IPS-18c (cell line): ENCODE data around the gene CECR2.
A peak's percentile ranks its signal among the peaks of the same experiment; 100 is the strongest.

Experiments
- H3K4me3 ChIP-seq: 2 replicates; pipeline ENCODE4 v1.7.0; 2013; ENCODE audit warnings: low read depth, mild to moderate bottlenecking, low read length, moderate library complexity; ENCODE audit not compliant: insufficient read depth
- H3K9me3 ChIP-seq: one replicate; pipeline ENCODE4 v1.6.1; 2013; ENCODE audit warnings: mild to moderate bottlenecking, low read length, moderate library complexity; ENCODE audit not compliant: control insufficient read depth, insufficient read depth

Gene CECR2

DNA sequence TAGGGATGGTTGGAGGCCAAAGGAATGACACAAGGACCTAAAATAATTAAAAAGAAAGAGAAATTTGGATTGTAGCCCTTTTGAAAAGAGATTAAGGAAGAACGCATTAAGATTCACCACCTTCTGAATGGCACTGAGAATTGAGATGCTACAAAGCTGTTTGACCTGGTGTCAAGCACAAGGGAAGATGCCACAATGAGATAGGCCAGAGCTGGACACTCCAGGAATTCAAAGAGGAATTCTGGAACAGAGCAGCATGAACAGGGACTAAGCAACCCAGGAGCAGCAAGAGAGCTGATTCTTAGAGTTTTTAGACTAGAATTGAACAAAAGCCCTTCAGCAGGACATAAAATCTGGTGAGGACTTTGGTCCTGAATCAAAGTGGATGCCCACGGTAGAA, 11.6 kb upstream of the CECR2 start:
- no peak overlapping the region for H3K4me3 ChIP-seq
- peaks cover 2% of the 10 kb centered on the region for H3K9me3 ChIP-seq

DNA sequence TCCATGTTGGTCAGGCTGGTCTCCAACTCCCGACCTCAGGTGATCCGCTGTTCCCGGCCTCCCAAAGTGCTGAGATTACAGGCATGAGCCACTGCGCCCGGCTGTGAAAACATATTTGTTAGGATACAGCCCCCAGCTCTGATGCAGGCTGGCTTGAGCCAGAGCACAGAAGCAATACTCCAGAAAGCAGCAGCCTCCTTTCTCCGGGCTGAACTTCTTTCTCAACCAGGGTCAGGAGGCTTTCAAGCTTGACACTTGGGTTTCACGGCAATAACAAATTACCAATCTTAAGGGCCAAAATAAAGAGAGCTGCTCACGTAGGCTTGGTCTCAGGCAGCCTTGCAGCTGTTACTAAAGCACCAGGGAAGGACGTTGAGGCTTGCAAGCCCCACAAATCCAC, 10.8 kb upstream of the CECR2 start:
- no peak overlapping the region for H3K4me3 ChIP-seq
- H3K9me3 ChIP-seq, result no peaks in the 10 kb centered on the region

DNA sequence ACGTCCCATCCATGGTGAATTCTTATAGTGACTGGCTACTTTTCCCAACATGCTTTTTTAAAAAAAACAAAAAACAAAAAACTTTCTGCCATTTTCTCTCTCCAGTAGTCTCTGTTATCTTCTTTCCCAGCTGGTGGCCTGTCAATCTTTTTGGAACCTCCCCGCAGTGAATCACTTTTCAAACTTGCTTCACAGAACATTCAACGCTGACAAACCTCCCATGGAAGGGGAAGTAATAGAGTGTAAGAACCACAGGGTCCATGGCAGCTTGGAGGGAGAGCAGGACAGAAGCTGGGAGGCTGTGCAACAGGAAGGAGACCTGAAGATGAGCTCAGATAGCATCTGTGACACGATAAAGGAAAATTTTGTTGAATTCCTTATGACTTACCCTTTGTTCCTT, 9.8 kb upstream of the CECR2 start:
- Histone ChIP-seq H3K9me3 (no peaks in the 10 kb centered on the region), H3K4me3 (no peak overlapping the region)

DNA sequence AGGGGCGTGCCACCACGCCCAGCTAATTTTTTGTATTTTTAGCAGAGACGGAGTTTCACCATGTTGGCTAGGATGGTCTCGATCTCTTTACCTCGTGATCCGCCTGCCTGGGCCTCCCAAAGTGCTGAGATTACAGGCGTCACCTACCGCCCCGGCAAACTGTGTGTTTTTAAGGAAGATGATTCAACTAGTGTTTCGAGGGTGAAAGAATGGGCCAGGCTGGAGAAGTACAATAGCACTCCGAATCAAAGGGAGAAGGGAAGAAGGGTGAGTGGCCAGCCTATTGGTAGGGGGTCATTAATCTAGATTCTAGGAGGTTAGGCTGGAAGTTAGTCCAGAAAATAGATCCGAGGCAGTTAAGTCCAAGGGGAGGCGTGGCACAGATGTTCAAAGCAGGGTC, 2.9 kb upstream of the CECR2 start:
- Histone ChIP-seq H3K9me3 (no peaks in the 10 kb centered on the region), H3K4me3 (peak overlapping the region; percentile 15; the same call in 1 of the 2 replicates)

DNA sequence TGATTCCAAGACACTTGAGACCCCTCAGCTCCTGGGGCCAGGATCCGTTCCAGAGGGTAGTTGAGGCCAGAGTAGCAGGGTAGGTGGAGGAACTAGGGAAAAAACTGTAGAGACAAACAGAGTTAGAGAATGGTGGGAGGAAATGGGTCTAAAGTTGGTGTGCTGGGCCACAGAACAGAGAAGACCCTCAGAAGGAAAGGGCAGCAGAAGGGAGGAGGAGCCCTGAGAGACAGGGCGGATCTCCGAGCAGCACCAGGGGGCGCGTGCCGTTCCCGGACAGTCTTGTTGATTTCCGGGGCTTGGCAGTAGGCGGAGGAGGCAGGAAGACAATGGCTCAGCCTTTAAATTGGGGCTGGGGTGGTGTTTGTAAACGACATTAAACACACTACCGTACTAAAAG, 2.4 kb upstream of the CECR2 start:
- Histone ChIP-seq H3K4me3 (peak overlapping the region; percentile 89; the same call in 1 of the 2 replicates), H3K9me3 (no peaks in the 10 kb centered on the region)

DNA sequence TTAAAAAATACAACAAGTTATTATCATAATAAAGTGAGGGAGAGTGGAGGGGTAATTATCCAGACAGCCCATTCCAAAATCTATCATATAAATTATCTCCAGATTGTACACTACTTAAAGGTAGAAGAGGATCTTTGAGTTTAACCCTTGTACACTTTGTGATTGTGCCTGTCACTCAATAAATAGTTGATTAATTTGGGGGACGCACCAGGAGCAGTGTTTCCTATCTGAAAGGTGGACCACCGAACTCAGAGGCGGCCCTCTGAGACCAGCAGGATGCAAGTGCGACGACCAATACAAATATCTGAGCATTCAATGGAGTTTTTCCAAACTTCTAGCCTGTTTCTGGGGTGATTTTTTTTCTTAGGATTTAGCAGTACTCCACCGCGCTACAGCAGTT, 1.1 kb upstream of the CECR2 start:
- Histone ChIP-seq H3K9me3 (no peaks in the 10 kb centered on the region), H3K4me3 (peak overlapping the region; percentile 89)

DNA sequence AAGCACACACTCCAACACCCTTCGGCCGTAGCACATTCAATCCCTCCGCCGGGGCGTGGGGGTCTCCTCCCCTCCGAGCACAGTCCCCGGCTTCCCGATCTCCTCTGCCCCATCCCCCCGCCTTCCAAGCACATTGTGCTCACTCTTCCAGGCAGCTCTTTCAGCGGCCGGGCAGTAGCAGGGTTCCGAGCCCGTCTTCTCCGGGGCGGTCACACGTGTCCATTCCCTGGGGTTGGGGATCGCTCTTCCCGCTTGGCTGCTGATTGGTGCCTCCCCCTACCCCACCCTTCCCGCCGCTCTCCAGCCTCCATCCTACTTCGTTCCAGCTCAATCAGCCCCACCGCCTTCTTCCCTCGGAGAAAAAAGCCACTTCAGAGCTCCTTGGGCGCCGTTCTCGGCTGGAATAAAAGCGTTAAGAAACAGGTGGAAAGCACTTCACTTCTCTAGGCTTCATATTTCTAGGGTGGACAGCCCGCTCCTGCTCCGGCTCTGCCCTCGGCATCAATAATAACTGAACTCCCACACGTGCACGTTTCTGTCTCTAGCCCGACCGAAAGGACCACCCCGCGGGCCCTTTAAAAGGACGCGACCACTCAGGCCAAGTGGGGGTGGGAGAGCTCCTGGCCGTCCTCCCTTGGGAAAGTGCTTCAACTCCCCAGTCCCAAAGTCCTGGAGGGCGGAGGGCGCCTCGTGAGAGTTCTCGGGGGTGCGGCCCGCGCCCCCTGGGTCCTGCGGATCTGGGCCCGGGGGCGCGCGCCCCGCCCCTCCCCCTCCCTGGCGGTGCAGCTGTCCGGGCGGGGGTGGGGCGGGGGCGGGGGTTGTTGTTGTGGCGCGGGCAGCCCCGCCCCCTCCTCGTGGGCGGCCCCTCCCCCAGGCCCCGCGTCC, 464 bp upstream of the CECR2 start:
- Histone ChIP-seq H3K9me3 (no peaks in the 10 kb centered on the region), H3K4me3 (peak overlapping the region; percentile 89)

DNA sequence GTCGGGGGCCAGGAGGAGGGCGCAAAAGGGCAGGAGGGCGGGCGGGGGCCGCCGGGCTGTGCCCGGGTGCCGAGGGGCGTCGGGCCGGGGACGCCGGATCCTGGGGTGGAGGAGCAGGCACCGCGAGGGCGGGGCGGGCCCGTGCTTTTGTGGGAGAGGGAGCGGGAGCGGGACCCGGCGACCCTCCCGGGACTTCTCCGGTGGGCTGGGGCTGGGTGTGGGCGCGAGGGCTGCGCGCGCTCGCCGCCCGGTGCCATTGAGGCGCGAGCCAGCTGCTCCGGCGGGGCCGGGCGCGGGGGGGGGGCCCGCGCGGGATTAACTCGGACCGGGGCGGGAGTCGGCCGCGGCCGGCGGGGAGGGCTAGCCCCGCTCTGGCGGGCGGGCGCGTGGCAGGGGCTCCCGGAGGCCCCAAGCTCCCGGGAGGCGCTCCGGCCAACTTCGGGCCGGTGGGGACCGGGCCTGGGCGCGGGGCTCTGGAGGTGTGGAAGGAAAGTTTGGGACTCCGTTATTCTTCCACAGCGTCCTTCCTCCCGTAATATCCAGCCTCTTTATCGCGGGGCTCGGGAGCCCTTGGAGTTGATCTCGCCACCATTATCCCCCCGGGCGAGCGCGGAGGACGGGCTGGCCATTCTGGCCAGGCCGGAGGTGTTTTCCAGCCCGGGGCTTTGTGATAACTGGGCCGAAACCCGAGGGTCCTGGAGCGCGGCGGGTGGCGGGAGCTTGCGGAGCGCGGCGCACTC, 936 bp downstream of the CECR2 start:
- Histone ChIP-seq H3K9me3 (no peaks in the 10 kb centered on the region), H3K4me3 (peak overlapping the region; percentile 78)

DNA sequence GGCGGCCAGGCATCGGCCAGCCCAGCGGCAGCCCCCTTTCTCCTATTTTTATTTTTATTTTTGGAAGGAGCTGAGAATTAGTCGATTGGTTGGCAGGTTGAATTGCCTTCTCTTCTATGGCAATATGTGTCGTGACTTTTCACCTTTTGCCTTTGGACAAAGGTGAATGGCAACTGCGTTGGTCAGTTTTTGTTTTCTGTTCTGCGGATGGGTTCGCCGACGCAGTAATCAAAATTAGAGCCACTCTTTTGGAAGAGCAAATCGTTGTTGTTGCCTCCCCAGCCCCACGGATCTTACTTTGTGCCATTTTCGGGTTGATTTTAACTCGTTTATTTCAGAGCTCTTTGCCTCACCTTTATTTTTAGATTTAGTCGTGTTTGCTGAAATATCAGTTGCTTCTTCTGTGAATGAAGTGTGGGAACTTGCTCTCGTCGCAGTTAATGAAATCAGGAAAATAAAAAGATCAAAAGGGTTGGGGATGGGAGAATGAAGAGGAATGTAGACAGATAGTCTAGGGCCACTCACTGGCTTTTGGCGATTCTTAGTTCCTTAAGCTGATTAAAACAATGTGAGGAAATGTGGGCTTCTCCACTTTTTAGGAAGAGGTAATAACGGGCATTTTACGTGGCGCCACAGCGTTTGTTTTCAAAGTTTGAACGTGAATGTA, 1.6 kb downstream of the CECR2 start:
- Histone ChIP-seq H3K4me3 (peak overlapping the region; percentile 78), H3K9me3 (no peaks in the 10 kb centered on the region)

DNA sequence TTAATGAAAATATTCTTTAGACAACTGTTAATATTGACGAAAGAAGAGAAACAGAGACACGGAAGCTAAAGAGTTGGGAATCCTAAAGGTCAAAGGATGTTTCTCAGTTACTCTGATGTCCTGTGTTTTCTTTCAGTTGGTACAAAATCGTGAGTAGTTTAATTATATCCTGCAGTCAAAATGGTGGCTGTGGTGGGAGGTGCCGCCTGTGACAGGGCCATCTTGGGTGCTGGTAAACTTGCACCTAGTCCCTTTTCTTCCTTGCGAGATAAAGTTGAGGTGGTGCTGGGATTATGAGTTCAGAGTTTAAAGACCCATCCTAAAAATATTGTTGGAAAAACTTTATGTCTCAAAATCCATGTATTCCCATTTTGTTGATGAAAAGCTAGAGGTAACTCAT, 2.2 kb downstream of the CECR2 start:
- peak overlapping the region; percentile 78 for H3K4me3 ChIP-seq
- no peaks in the 10 kb centered on the region for H3K9me3 ChIP-seq

DNA sequence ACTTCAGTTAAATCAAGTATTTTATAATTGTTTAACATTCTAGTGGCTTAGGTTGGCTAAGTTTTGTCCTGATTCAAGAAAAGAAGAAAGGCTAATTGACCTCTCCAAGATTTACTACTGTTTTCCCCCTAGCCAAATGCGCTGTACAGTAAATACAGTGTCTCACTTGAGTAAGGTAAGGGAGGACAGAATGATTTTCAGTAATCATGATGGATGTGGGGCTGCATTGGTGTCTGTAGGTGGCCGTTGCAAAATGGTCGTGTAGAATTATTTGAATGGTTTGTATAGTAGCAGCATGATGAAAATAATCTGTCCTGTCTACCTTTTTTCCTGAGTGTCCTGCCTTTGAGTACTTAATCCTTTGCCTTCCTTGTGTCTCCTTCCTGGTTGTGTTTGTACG, 4.6 kb downstream of the CECR2 start:
- H3K9me3 ChIP-seq, result no peaks in the 10 kb centered on the region
- H3K4me3 ChIP-seq, result no peak overlapping the region

DNA sequence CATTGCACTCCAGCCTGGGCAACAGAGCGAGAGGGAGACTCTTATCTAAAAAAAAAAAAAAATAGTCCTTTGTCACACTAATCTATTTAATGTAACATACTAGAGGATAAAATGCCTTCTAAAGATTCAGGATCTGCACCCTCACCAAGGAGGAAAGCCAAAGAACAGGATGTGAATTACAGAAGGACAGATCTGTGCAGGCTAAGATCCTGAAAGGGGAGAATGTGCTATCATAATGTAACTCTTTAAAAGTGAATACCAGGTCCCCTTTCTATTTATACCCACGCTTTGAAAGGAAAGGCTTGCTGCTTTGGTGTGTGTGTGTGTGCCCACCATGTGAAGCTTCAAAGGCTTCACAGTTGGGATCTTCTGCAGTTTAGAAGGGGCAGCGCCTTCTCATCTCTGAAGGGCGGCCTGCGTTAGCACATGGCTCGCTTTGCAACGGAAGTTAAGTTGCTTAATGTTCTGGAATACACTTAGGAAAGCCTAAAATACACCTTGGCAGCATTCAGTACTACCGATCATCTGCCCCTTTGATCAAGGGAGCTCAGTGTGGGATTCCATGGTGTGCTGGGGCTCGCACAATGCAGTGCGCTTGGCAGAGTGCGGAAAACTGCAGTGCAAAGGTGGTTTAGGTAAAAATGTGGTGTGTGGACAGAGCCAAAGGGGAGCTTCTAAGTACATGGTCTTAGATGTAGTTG, 6.8 kb downstream of the CECR2 start:
- Histone ChIP-seq H3K4me3 (no peak overlapping the region), H3K9me3 (no peaks in the 10 kb centered on the region)

DNA sequence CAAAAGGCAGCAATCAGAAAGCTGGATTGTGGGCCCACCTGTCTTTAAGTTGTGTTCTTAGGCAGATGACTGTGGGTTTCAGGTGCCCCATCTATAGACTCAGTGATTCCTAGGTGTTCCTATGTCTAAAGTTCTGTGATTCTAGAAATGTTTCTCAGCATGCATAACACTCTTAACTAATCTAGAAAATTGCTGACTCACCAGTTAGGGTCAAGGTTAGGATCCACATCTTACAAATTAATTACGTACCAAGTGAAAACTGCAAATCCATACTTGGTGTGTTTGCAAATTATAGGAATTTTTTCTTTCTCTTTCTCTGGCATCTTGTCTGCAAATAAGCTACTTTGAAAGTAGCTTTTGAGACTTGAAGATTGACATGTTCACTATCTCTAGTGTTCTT, 7.7 kb downstream of the CECR2 start:
- H3K9me3 ChIP-seq, result no peaks in the 10 kb centered on the region
- H3K4me3 ChIP-seq, result no peak overlapping the region

DNA sequence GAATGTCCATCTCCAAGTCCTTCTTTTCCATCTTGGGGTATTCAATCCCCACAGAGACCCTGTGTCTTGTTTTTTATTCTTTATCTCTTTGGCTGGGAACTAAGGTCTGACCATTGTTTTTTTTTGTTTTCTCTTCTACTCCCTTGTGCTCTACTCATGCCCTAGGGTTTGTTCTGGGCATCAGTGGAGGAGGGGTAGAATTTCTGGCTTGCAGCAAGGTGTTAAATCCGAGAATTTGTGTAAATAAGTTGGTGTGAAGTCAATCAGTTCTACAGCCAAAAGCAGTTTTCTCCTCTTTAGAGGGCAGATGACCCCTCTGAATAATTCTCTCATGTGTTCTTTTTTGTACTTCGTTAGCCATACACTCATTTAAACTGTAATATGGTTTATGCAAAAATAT, 10.7 kb downstream of the CECR2 start:
- H3K9me3 ChIP-seq, result no peaks in the 10 kb centered on the region
- no peak overlapping the region for H3K4me3 ChIP-seq

DNA sequence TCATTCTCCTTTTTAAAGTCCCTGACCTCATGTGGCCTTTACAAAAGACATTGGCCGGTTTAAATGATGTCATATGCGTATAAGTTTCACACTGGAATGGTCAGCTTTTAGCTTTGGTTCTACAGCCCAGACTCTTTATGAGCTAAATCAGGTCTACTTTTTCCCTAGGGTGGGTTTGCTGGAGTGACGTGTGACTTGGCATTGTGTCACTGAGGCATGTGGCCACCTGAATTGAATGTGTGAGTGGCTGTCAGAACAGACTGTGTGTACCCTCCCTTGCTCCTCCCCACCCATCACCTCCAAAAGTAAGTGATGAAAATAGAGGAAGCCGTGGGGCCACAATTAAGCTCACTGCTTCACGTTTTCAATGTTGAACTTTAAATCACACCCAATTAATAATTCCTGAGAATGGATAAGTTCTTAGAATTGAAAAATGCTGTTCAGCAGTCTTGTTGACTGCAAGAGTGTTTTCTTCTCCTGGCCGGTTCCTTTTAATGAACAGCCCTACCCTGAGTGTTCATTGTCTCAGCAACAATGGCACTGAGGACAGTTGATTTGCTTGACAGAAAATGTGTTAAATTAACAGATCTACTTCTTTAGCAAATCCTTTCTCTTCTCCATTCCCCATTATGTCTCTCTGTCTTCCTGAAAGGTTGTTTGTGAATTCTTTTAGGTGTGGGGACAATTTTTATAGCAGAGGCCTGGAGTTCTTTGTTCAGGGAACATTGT, 11.3 kb downstream of the CECR2 start:
- Histone ChIP-seq H3K4me3 (no peak overlapping the region), H3K9me3 (no peaks in the 10 kb centered on the region)

DNA sequence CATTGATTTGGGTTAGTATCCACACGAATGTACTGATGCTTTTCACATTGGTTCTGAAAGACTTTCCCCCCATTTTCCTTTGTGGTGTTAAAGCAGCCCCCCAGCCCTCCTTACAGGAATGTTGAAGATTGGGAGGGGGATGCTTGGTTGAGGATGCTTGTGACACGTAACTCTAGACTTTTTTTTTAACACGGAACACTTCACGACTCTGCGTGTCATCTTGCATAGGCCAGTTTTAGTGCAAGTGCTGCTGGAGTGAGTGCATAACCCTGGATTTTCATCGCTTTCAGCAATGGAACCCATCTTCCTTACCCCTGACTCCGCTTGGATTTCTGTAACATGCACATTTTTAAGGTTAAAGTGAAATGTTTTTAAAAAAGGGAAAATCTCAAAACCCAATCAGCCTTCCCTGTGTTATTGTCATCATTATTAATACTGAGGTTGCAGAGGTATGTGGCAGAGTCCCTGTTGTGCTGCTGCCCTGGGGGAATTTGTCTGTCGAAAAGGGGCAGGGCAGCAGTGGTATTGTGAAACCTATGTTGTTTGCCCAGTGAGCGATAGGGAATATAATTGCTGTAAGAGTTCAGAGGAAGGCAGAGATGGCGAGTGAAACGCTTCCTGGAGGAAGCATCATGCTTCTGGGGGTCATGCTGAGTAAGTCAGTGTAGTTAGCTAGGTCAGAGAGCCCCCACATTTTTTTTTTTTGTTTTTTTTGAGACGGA, 12.1 kb downstream of the CECR2 start:
- H3K4me3 ChIP-seq, result no peak overlapping the region

More for the DNA sequence above, 12.1 kb downstream of the CECR2 start:
- H3K9me3 ChIP-seq, result no peaks in the 10 kb centered on the region
